HFFc6 (cell line): ENCODE results near the gene KIF14. TPM values are rescaled to one million over a fixed set of nuclear protein-coding genes. Genes with fewer than 3 reads are reported as not detected.

ENCODE experiments used
- DNase-seq: peaks from one replicate; pipeline ENCODE4 v3.0.0-alpha.2; 2018
- H3K27ac Mint-ChIP-seq: 2 replicates; pipeline ENCODE4 v1.8.0; 2020; ENCODE audit warnings: mild to moderate bottlenecking, mixed read lengths
- H3K27me3 Mint-ChIP-seq: 2 replicates; pipeline ENCODE4 v1.8.0; 2021; ENCODE audit warnings: mild to moderate bottlenecking, moderate library complexity, mixed read lengths; ENCODE audit not compliant: insufficient read depth
- H3K36me3 Mint-ChIP-seq: 2 replicates; pipeline ENCODE4 v1.8.0; 2021; ENCODE audit warnings: low read depth, mixed read lengths
- H3K4me1 Mint-ChIP-seq: 2 replicates; pipeline ENCODE4 v1.8.0; 2020; ENCODE audit warnings: low read depth, mixed read lengths
- H3K4me3 Mint-ChIP-seq: 2 replicates; pipeline ENCODE4 v1.8.0; 2020; ENCODE audit warnings: mild to moderate bottlenecking, moderate library complexity, mixed read lengths
- H3K9me3 Mint-ChIP-seq: 2 replicates; pipeline ENCODE4 v1.8.0; 2020; ENCODE audit warnings: mild to moderate bottlenecking, mixed read lengths
- CTCF ChIP-seq: fragments of 200-600 bp; sonication (generic); IDR thresholded peaks from 2 replicates; pipeline ENCODE4 v1.5.0; 2021; ENCODE audit warnings: antibody characterized with exemption, mild to moderate bottlenecking
- total RNA-seq, 6 experiments: library from RNA; stranded (reverse); fragmentation: NEBNext Ultra II Directional; extraction: Animal tissue kit (Norgen Biotek cat#: 25700); gene quantifications; 2 replicates in 1 of 6; 3 replicates in 5 of 6; pipeline ENCODE4 v1.2.3, GENCODE V29; 2021

The KIF14 gene
- total RNA-seq, 6 experiments from 2014 or later, result 5.3 to 12.5 (median 11.4) TPM

GRCh38 chr1:200665861-200666260 is 45.3 kb upstream of the KIF14 start:
- no peaks in the 10 kb centered on the region for H3K27me3 Mint-ChIP-seq
- peaks cover 26% of the 10 kb centered on the region for H3K4me1 Mint-ChIP-seq
- H3K9me3 Mint-ChIP-seq, result no peaks in the 10 kb centered on the region
- H3K27ac Mint-ChIP-seq, result 0 out of 2 replicates have a peak overlapping the region, but pooled peaks have one; percentile 11
- no peak overlapping the region for H3K4me3 Mint-ChIP-seq
- DNase-seq, result no peak
- peaks cover 34% of the 10 kb centered on the region; the same call in 1 of the 2 replicates for H3K36me3 Mint-ChIP-seq
- no peak for TF ChIP-seq CTCF

- no peak for DNase-seq
- no peaks in the 10 kb centered on the region for H3K9me3 Mint-ChIP-seq
- peaks cover 19% of the 10 kb centered on the region for H3K4me1 Mint-ChIP-seq
- H3K36me3 Mint-ChIP-seq, result peaks cover 43% of the 10 kb centered on the region
- TF ChIP-seq CTCF, result no peak
- no peak overlapping the region for H3K4me3 Mint-ChIP-seq
- no peaks in the 10 kb centered on the region; the same call in 1 of the 2 replicates for H3K27me3 Mint-ChIP-seq
- no peak overlapping the region for H3K27ac Mint-ChIP-seq
Measured at GRCh38 chr1:200660719-200661118, 40.2 kb upstream of the KIF14 start.

GRCh38 chr1:200659269-200659668 is 38.7 kb upstream of the KIF14 start:
- no peak overlapping the region for H3K4me3 Mint-ChIP-seq
- H3K36me3 Mint-ChIP-seq, result peaks cover 37% of the 10 kb centered on the region
- DNase-seq, result peak; percentile 10
- H3K27me3 Mint-ChIP-seq, result no peaks in the 10 kb centered on the region; the same call in 1 of the 2 replicates
- no peaks in the 10 kb centered on the region for H3K9me3 Mint-ChIP-seq
- peak overlapping the region; percentile 63 for H3K27ac Mint-ChIP-seq
- H3K4me1 Mint-ChIP-seq, result peaks cover 30% of the 10 kb centered on the region
- TF ChIP-seq CTCF, result no peak

GRCh38 chr1:200658037-200658818 is 37.7 kb upstream of the KIF14 start:
- no peak for DNase-seq
- H3K4me3 Mint-ChIP-seq, result no peak overlapping the region
- no peak for TF ChIP-seq CTCF
- no peaks in the 10 kb centered on the region for H3K9me3 Mint-ChIP-seq
- H3K36me3 Mint-ChIP-seq, result peaks cover 39% of the 10 kb centered on the region
- no peaks in the 10 kb centered on the region; the same call in 1 of the 2 replicates for H3K27me3 Mint-ChIP-seq
- no peak overlapping the region for H3K27ac Mint-ChIP-seq
- peaks cover 38% of the 10 kb centered on the region for H3K4me1 Mint-ChIP-seq

GRCh38 chr1:200654660-200655059 is 34.1 kb upstream of the KIF14 start:
- H3K9me3 Mint-ChIP-seq, result no peaks in the 10 kb centered on the region
- peaks cover 25% of the 10 kb centered on the region for H3K36me3 Mint-ChIP-seq
- no peak for TF ChIP-seq CTCF
- peak overlapping the region; percentile 38; the same call in 1 of the 2 replicates for H3K27ac Mint-ChIP-seq
- H3K4me1 Mint-ChIP-seq, result peaks cover 36% of the 10 kb centered on the region
- H3K27me3 Mint-ChIP-seq, result no peaks in the 10 kb centered on the region; the same call in 1 of the 2 replicates
- DNase-seq, result no peak
- H3K4me3 Mint-ChIP-seq, result no peak overlapping the region
